Measurements from ENCODE around the gene BTN2A1. TPM values are rescaled to one million over a fixed set of nuclear protein-coding genes. Genes with fewer than 3 reads are reported as not detected.

BTN2A1 gene
- total and polyA plus RNA-seq, 9 of the 15 experiments (the other 6 are each of a cell fraction or from before 2014, with no cell fraction given), result 6.7 to 22.1 (median 16.4) TPM

DNA sequence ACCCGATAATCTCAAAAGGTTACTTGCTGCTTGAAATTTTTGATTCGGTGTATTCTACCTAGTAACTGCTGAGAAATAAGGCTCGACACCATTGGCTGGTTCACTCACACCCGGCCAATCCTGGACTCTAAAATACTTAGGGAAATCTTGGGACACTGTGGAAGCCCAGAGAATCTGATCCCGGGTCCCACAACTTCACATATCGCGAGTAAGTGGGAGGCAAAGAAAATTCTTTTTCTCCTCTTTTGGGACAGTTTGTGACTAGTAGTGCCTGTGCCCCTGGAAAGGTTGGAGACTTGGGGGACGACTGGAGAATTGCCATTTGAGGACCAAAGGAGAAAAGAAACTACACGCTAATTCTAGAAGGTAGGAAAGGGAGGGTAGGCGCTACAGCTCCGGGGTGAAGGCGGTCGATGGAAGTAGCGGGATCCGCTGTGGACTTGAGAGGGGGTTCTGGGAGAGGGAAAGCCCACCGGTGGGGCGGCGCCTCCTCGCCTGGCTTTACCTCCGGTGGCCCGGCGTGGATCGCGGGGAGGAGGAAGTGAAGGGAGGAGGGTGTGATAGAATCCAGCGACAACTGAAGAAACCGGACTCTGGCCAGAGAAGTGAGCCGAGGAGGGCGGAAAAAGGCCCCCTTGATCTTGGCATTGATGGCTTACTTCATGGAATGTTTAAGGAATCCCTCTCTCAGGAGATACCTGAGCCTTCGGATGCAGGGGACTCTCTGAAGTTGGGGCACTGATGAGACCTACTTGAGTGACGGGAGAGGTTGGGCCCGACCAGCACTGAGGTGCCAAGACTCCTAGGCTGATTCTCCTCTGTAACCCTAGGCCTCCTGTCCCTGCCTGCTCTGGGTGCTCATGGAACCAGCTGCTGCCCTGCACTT lies 36.3 kb upstream of the BTN2A1 start (continued):
- TF ChIP-seq DMBX1 (CRISPR knock-in tag; IDR thresholded peaks at IDR 0.05; ENCODE audit: borderline replicate concordance), result no peak
- no peak; the same call in 1 of the 2 replicates for TF ChIP-seq TRIM25 (IDR thresholded peaks at IDR 0.05; ENCODE audit: borderline replicate concordance)
- TF ChIP-seq KDM4B (IDR thresholded peaks at IDR 0.05; ENCODE audit: borderline replicate concordance in 2 of 2, low read depth in 1 of 2), result no peak
- no peak for TF ChIP-seq SRSF1 (IDR thresholded peaks at IDR 0.05; ENCODE audit: low read depth, low read length)
- no peak for TF ChIP-seq MTA2 (IDR thresholded peaks at IDR 0.05; ENCODE audit: low read depth)

- H2AFZ ChIP-seq (ENCODE audit: low read depth, low read length), result peak overlapping the region; percentile 99; the same call in 1 of the 2 replicates
- intact Hi-C loops (cut with micrococcal nuclease), result no loop called here
- no peak for ATAC-seq
- TF ChIP-seq MAFK (IDR thresholded peaks at IDR 0.05; ENCODE audit: low read length) (peak; percentile 52), ZNF217 (CRISPR knock-in tag; IDR thresholded peaks at IDR 0.05) (no peak), RBM14 (IDR thresholded peaks at IDR 0.05; ENCODE audit: borderline replicate concordance, insufficient read depth, low read depth, low read length) (no peak), GATAD2A (IDR thresholded peaks at IDR 0.05) (no peak), HMGN3 (IDR thresholded peaks at IDR 0.05; ENCODE audit: borderline replicate concordance, extremely low read depth, insufficient read length, low read depth, low read length) (no peak), POLR2G (IDR thresholded peaks at IDR 0.05; ENCODE audit: low read depth, low read length) (no peak), RNF2 (IDR thresholded peaks at IDR 0.05) (no peak)
Observed at GRCh38 chr6:26422329-26422728, 35.4 kb upstream of the BTN2A1 start.

More at GRCh38 chr6:26422329-26422728, 35.4 kb upstream of the BTN2A1 start:
- H3K79me2 ChIP-seq (ENCODE audit: control insufficient read depth, insufficient read depth, low read length), result no peaks in the 10 kb centered on the region
- WGBS (ENCODE audit: insufficient coverage, low coverage, missing lambda C conversion rate), result 79% methylated on average over 3 of the region's 3 CpGs
- no peaks in the 10 kb centered on the region for H3K27me3 ChIP-seq (ENCODE audit: control insufficient read depth in 2 of 2, insufficient read depth in 2 of 2, low read length in 2 of 2)
- H3K27ac ChIP-seq (ENCODE audit: extremely low read depth, low read depth, low read length), result no peak overlapping the region
- no peaks in the 10 kb centered on the region for H3K36me3 ChIP-seq (ENCODE audit: control insufficient read depth, insufficient read depth, low read length)
- H3K4me1 ChIP-seq (replicated peaks in 1 of 2; ENCODE audit: control insufficient read depth in 2 of 2, insufficient read depth in 2 of 2, low read length in 2 of 2), result peaks cover 13 to 17% of the 10 kb centered on the region in 2 experiments; a peak in 4 of 5 replicates
- POLR2A ChIA-PET, result no interaction called here
- no peak for DNase-seq (ENCODE audit: extremely low read depth in 1 of 4, low spot score in 3 of 4)
- H3K4me3 ChIP-seq, result peak overlapping the region; percentile 75; the same call in 1 of the 2 replicates
- H4K20me1 ChIP-seq (replicated peaks; ENCODE audit: control insufficient read depth, insufficient read depth, low read length), result no peaks in the 10 kb centered on the region
- no peak for FAIRE-seq
- H3K9me1 ChIP-seq (ENCODE audit: control insufficient read depth, insufficient read depth, low read length), result no peaks in the 10 kb centered on the region
- H3K9me3 ChIP-seq (replicated peaks; ENCODE audit: control insufficient read depth, insufficient read depth, low read depth, low read length), result no peaks in the 10 kb centered on the region
- peak overlapping the region; percentile 96 for H3K4me2 ChIP-seq (ENCODE audit: insufficient read depth, low read length)
- in situ Hi-C loops (cut with MboI), result no loop called here
- peak overlapping the region in 1 of 2 experiments; percentile 91; a peak in 2 of 4 replicates for H3K9ac ChIP-seq (ENCODE audit: insufficient read depth in 1 of 2, low read depth in 2 of 2, low read length in 2 of 2)
- CTCF ChIA-PET (ENCODE audit: low intra/inter-chr PET ratio), result no interaction called here
- no TSS peak for BruUV-seq (replicated peaks)
